B cell (primary cell): Measurements from ENCODE around the gene SYCE3. TPM values are rescaled to one million over a fixed set of nuclear protein-coding genes. Genes with fewer than 3 reads are reported as not detected.

ENCODE experiments used
- ATAC-seq: fragments of 200-7000 bp; cut with Tn5 transposase; one replicate; pipeline ENCODE4 v1.10.0; 2021; ENCODE audit warnings: low read depth, mild to moderate bottlenecking, moderate number of reproducible peaks, moderate library complexity
- CTCF ChIA-PET: fragments of 350-600 bp; sonication (Branson Sonifier 250); formaldehyde crosslinking; loops from one replicate; lab custom pipeline; 2021; ENCODE audit warnings: antibody characterized with exemption, inconsistent platforms; lab: Charles Lee
- POLR2A ChIA-PET: fragments of 350-600 bp; sonication (Branson Sonifier 250); formaldehyde crosslinking; loops from one replicate; lab custom pipeline; 2021; ENCODE audit warnings: antibody characterized with exemption; lab: Charles Lee
- DNase-seq: peaks from one replicate; pipeline ENCODE4 v3.0.0; 2013
- H2AFZ ChIP-seq: 2 replicates; pipeline ENCODE4 v1.6.1; 2012; ENCODE audit warnings: mild to moderate bottlenecking, low read depth, low read length; ENCODE audit not compliant: insufficient read depth, poor library complexity, severe bottlenecking
- H3K27ac ChIP-seq, 2 donors: 1 replicate in 1 of 2; 2 replicates in 1 of 2; pipeline ENCODE4 v1.5.1; 2012 to 2013; ENCODE audit warnings: low read length in 2 of 2, mild to moderate bottlenecking in 2 of 2, moderate library complexity in 1 of 2
- H3K27me3 ChIP-seq, 4 experiments: fragments of 200-600 bp in 1 of 4; sonication (generic) in 1 of 4; replicated peaks in 1 of 4; 1 replicate in 2 of 4; 2 replicates in 2 of 4; pipeline versions ENCODE4 v1.6.1 to v1.7.0; 2013 to 2016; ENCODE audit warnings: low read length in 3 of 4, mild to moderate bottlenecking in 2 of 4, mixed read lengths in 1 of 4, moderate library complexity in 1 of 4; ENCODE audit not compliant: insufficient read depth in 4 of 4, control insufficient read depth in 3 of 4; ENCODE audit errors: control extremely low read depth in 1 of 4
- H3K36me3 ChIP-seq, 2 experiments: replicated peaks in 1 of 2; 1 replicate in 1 of 2; 2 replicates in 1 of 2; pipeline versions ENCODE4 v1.6.1 to v1.7.1; 2013; ENCODE audit warnings: low read length in 1 of 2; ENCODE audit not compliant: insufficient read depth in 2 of 2, control insufficient read depth in 1 of 2; ENCODE audit errors: control extremely low read depth in 1 of 2, extremely low read depth in 1 of 2
- H3K4me1 ChIP-seq, 2 donors: fragments of 200-600 bp in 1 of 2; sonication (generic) in 1 of 2; 1 replicate in 1 of 2; 2 replicates in 1 of 2; pipeline versions ENCODE4 v1.5.1 to v1.6.1; 2013 to 2017; ENCODE audit warnings: low read length in 2 of 2; ENCODE audit not compliant: control insufficient read depth in 2 of 2, insufficient read depth in 2 of 2
- H3K4me2 ChIP-seq: replicated peaks from 2 replicates; pipeline ENCODE3; 2012; ENCODE audit warnings: mild to moderate bottlenecking, low read depth, low read length; ENCODE audit not compliant: poor library complexity, severe bottlenecking
- H3K4me3 ChIP-seq, 5 experiments: fragments of 200-600 bp in 1 of 5; sonication (generic) in 1 of 5; 1 replicate in 3 of 5; 2 replicates in 2 of 5; pipeline versions ENCODE4 v1.5.1 to v1.7.0; 2011 to 2016; ENCODE audit warnings: low read length in 4 of 5, mild to moderate bottlenecking in 4 of 5, low read depth in 2 of 5, control low read depth in 1 of 5, moderate library complexity in 1 of 5; ENCODE audit not compliant: insufficient read depth in 1 of 5; ENCODE audit errors: control extremely low read depth in 1 of 5, extremely low read depth in 1 of 5
- H3K79me2 ChIP-seq: fragments of 200-600 bp; sonication (generic); one replicate; pipeline ENCODE4 v1.6.0; 2016; ENCODE audit warnings: low read length; ENCODE audit not compliant: control insufficient read depth, insufficient read depth
- H3K9ac ChIP-seq: fragments of 200-600 bp; sonication (generic); 2 replicates; pipeline ENCODE4 v1.6.1; 2017; ENCODE audit warnings: mild to moderate bottlenecking, low read length, moderate library complexity
- H3K9me3 ChIP-seq, 3 donors: one replicate each; pipeline versions ENCODE4 v1.6.1 to v1.7.1; 2013; ENCODE audit warnings: low read length in 2 of 3; ENCODE audit not compliant: control insufficient read depth in 2 of 3, insufficient read depth in 1 of 3; ENCODE audit errors: control extremely low read depth in 1 of 3
- H4K20me1 ChIP-seq: 2 replicates; pipeline ENCODE4 v1.6.0; 2012; ENCODE audit warnings: mild to moderate bottlenecking, low read length; ENCODE audit not compliant: insufficient read depth, control insufficient read depth, poor library complexity, severe bottlenecking
- H3K27ac Mint-ChIP-seq: one replicate; pipeline ENCODE4 v1.8.0; 2021; ENCODE audit warnings: mixed read lengths
- H3K27me3 Mint-ChIP-seq: one replicate; pipeline ENCODE4 v1.8.0; 2021; ENCODE audit warnings: mixed read lengths
- H3K4me1 Mint-ChIP-seq: one replicate; pipeline ENCODE4 v1.8.0; 2021; ENCODE audit warnings: mixed read lengths
- H3K4me3 Mint-ChIP-seq: one replicate; pipeline ENCODE4 v1.8.0; 2021; ENCODE audit warnings: mixed read lengths
- H3K9me3 Mint-ChIP-seq: one replicate; pipeline ENCODE4 v1.8.0; 2022; ENCODE audit warnings: mixed read lengths; ENCODE audit not compliant: insufficient read depth
- EZH2 ChIP-seq: IDR thresholded peaks from 2 replicates; pipeline ENCODE4 v1.6.1; 2012; ENCODE audit warnings: borderline replicate concordance, low read depth, mild to moderate bottlenecking, moderate library complexity, low read length; ENCODE audit not compliant: insufficient read depth, poor library complexity, severe bottlenecking
- WGBS: methylation state at CpG from one replicate; pipeline ENCODE4 v1.1.5; 2013; ENCODE audit warnings: missing lambda C conversion rate; ENCODE audit not compliant: insufficient coverage; 5-methylcytosine and 5-hydroxymethylcytosine counted together
- intact Hi-C: fragments of 100-400 bp; cut with micrococcal nuclease; formaldehyde crosslinking; loops from one replicate; pipeline ENCODE4 v1.10.0; 2022
- polyA plus RNA-seq: library from polyadenylated mRNA; depleted of rRNA; stranded (reverse); fragments of >200 nt; gene quantifications from 2 replicates; pipeline ENCODE4 v1.2.3, GENCODE V29; 2012
- total RNA-seq, 2 donors: library from RNA; stranded (reverse); fragments of 120-200 nt in 1 of 2; gene quantifications; 1 replicate in 1 of 2; 2 replicates in 1 of 2; pipeline versions ENCODE4 v1.2.3 to v1.2.4, GENCODE V29; 2013 to 2022
- TF ChIP-seq, protein P1 (sequence below): fragments of 200-600 bp; IDR thresholded peaks from one replicate; pipeline ENCODE4 v1.8.0; 2022; ENCODE audit warnings: antibody characterized with exemption, mild to moderate bottlenecking

Gene SYCE3
- total and polyA plus RNA-seq, 2 donors (not counting 1 experiment from before 2014, with no cell fraction given) = not detected

DNA sequence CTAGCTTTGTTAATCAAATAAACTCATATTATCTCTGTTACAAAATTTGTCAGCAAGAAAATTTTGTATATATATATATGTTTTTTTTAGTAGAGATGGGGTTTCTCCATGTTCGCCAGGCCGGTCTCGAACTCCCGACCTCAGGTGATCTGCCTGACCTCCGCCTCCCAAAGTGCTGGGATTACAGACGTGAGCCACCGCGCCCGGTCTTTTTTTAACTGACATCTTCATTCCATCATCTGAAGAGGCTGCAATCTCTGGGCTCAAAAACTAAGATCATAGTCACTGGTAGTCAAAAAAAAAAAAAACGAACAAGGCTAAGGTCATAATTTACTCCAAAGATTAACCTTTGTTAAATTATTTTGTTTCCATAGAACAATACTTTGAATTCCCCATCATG is 22.3 kb downstream of the SYCE3 start:
- no peaks in the 10 kb centered on the region for H3K9me3 ChIP-seq
- no peak for TF ChIP-seq EZH2
- TF ChIP-seq, protein P1, sequence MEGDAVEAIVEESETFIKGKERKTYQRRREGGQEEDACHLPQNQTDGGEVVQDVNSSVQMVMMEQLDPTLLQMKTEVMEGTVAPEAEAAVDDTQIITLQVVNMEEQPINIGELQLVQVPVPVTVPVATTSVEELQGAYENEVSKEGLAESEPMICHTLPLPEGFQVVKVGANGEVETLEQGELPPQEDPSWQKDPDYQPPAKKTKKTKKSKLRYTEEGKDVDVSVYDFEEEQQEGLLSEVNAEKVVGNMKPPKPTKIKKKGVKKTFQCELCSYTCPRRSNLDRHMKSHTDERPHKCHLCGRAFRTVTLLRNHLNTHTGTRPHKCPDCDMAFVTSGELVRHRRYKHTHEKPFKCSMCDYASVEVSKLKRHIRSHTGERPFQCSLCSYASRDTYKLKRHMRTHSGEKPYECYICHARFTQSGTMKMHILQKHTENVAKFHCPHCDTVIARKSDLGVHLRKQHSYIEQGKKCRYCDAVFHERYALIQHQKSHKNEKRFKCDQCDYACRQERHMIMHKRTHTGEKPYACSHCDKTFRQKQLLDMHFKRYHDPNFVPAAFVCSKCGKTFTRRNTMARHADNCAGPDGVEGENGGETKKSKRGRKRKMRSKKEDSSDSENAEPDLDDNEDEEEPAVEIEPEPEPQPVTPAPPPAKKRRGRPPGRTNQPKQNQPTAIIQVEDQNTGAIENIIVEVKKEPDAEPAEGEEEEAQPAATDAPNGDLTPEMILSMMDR = no peak
- H3K4me3 Mint-ChIP-seq = peak overlapping the region; percentile 83
- no peaks in the 10 kb centered on the region for H4K20me1 ChIP-seq
- H3K27me3 ChIP-seq = no peaks in the 10 kb centered on the region
- ChIA-PET POLR2A (interaction anchor here (1.1 to 4.6 kb wide), 10 partner anchors 8 to 349 kb away, joined by 3 to 104 read pairs (median 6); partner anchors contain the start of genes LMF2, SCO2, SYCE3 and TYMP), CTCF (interaction anchor here (0.6 to 6.0 kb wide), 12 partner anchors 8 to 90 kb away, joined by 3 to 81 read pairs (median 5); partner anchors contain the start of genes LMF2, NCAPH2, SCO2 and SYCE3)
- intact Hi-C loops = no loop called here
- H3K9ac ChIP-seq = peak overlapping the region; percentile 69
- H3K79me2 ChIP-seq = peaks cover 7% of the 10 kb centered on the region
- H3K27ac ChIP-seq = peak overlapping the region; percentile 95 to 96
- H3K36me3 ChIP-seq = no peaks in the 10 kb centered on the region
- H3K9me3 Mint-ChIP-seq = no peaks in the 10 kb centered on the region
- H3K27ac Mint-ChIP-seq = peak overlapping the region; percentile 93
- 89% methylated on average over 9 of the region's 10 CpGs for WGBS
- H3K4me3 ChIP-seq = no peak overlapping the region
- peaks cover 54% of the 10 kb centered on the region for H3K4me1 Mint-ChIP-seq
- no peak overlapping the region for H2AFZ ChIP-seq
- no peaks in the 10 kb centered on the region for H3K27me3 Mint-ChIP-seq
- no peak for DNase-seq
- peaks cover 46 to 73% of the 10 kb centered on the region in 2 donors for H3K4me1 ChIP-seq
- peak overlapping the region; percentile 66 for H3K4me2 ChIP-seq
- ATAC-seq = no peak

DNA sequence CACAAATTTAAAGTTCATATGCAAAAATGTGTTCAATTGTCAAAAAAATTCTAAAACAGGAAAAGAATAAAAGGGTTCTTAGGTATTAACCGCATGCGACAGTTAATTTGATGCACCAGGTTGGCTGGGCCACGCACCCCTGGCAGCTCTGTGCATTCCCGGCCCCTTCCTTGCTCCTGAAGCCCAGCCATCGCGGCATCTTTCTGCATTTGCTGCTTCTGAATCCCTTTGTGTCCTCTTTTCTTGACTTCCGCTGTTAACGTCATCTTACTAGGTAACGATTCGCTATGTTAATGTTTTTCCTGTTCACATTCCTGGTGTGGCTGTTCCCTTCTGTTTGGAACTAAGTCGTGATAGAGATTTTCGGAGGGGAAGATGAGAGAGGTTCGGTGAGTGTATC is 25.0 kb downstream of the SYCE3 start:
- H3K27ac Mint-ChIP-seq = peak overlapping the region; percentile 92
- H3K36me3 ChIP-seq = no peaks in the 10 kb centered on the region
- peaks cover 39 to 72% of the 10 kb centered on the region in 2 donors for H3K4me1 ChIP-seq
- 94% methylated on average over 13 of the region's 13 CpGs for WGBS
- H3K27me3 ChIP-seq = no peaks in the 10 kb centered on the region
- peak overlapping the region; percentile 56 for H3K4me3 Mint-ChIP-seq
- no peak for DNase-seq
- ChIA-PET POLR2A (interaction anchor here (1.5 kb wide), 1 partner anchor 83 kb away, joined by 3 read pairs; no protein-coding TSS in a partner anchor), CTCF (interaction anchor here (3.7 to 6.0 kb wide), 2 partner anchors 10 to 83 kb away, joined by 23 to 81 read pairs; partner anchors contain the start of genes SCO2 and TYMP)
- no peak for ATAC-seq
- H3K27ac ChIP-seq = peak overlapping the region; percentile 95 to 96
- H3K9me3 Mint-ChIP-seq = no peaks in the 10 kb centered on the region
- H3K4me1 Mint-ChIP-seq = peaks cover 68% of the 10 kb centered on the region
- H3K4me2 ChIP-seq = no peak overlapping the region
- no peaks in the 10 kb centered on the region for H3K27me3 Mint-ChIP-seq
- no peaks in the 10 kb centered on the region for H4K20me1 ChIP-seq
- TF ChIP-seq, protein P1 = no peak
- no peak for TF ChIP-seq EZH2
- peaks cover 7% of the 10 kb centered on the region for H3K79me2 ChIP-seq
- H3K9me3 ChIP-seq = no peaks in the 10 kb centered on the region
- H3K4me3 ChIP-seq = no peak overlapping the region
- peak overlapping the region; percentile 32 for H2AFZ ChIP-seq
- intact Hi-C loops = loop anchor here (2.0 kb wide), 1 partner anchor 25 kb away; the partner anchor contains the start of gene SYCE3
- H3K9ac ChIP-seq = no peak overlapping the region
